Stimulated activated naive CD8-positive, alpha-beta T cell treated with anti-CD3 and anti-CD28 coated beads, Interleukin-15, Interleukin-2, amounts not matched to agents 100 U/mL and 50 U/mL, for 24 hours (primary cell): ENCODE results near the gene PTMA.
"Not testable (repeated sequence)": the region's sequence is repeated elsewhere in the genome, so short reads cannot be mapped to it uniquely, and the experiment has no call there.

ENCODE experiments used
- ATAC-seq: fragments of 150-1000 bp; cut with Tn5 transposase; one replicate; pipeline ENCODE4 v1.10.0; 2021
- DNase-seq: peaks from one replicate; pipeline ENCODE4 v3.0.0; 2021

Gene PTMA, protein sequence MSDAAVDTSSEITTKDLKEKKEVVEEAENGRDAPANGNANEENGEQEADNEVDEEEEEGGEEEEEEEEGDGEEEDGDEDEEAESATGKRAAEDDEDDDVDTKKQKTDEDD

DNA sequence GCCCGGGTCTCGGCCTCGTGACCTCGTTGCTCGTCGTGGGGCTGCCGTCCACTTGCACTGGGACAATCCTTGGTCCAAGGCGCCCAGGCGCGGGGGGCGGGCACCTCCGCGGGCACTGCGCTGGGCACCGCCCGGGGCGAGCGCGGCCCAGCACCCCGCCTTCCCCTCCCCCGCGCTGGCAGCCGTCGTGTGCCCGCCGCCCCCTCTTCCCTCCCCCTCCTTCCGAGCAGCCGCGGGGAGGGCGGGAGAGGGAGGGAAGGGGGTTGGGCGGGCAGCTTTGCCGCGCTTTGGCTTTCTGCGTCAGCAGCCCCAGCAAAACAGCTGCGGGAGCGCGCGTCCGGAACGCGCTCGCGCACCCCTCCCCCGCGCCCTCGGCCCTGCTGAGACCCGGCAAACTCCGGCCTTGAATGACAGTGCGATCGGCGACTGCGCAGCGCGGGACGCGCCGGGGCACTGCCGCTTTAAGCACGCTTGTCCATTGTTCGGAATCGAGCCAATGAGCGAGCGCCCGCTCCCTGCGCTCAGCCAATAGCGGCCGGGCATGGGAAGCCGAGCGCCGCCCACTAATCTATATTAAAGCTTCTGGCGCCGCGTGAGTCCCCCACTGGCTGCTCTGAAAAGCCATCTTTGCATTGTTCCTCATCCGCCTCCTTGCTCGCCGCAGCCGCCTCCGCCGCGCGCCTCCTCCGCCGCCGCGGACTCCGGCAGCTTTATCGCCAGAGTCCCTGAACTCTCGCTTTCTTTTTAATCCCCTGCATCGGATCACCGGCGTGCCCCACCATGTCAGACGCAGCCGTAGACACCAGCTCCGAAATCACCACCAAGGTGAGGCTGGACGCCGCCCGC is at the start of gene PTMA:
Gene PTMA (plus strand): TSS at position 599 of the 846 bp plus-strand sequence. CDS start 182 bp downstream, at position 781.
- ATAC-seq (peak; percentile 79), DNase-seq (peak; percentile 99)

GRCh38 chr2:231660073-231660472 is 48.3 kb upstream of the PTMA start:
- ATAC-seq, result not testable (repeated sequence)

GRCh38 chr2:231660860-231661259 is 47.5 kb upstream of the PTMA start:
- ATAC-seq, result no peak
- DNase-seq, result no peak

More at GRCh38 chr2:231660073-231660472, 48.3 kb upstream of the PTMA start:
- DNase-seq, result not testable (repeated sequence)

DNA sequence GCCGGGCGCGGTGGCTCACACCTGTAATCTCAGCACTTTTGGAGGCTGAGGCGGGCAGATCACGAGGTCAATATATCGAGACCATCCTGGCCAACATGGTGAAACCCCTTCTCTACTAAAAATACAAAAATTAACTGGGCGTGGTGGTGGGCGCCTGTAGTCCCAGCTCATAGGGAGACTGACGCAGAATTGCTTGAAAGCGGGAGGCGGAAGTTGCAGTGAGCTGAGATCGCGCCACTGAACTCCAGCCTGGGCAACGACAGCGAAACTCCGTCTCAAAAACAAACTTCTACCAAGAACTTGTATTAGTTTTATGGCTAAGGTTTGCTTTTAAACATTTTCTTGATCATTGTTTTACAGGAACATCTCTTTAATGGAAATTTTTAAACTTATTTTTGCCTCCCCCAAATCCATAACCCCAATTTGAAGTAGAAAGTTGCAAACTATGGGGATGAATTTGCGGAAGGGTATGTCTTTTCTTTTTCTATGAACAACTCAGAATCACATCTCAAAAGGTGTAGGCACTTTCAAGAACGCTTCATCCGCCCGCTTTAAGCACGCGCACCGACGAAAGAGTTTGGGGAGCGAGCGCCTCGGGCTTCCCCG is 46.8 kb upstream of the PTMA start:
- DNase-seq (no peak), ATAC-seq (no peak)

- DNase-seq (peak; percentile 97), ATAC-seq (peak; percentile 88)
Measured at GRCh38 chr2:231662028-231662810, 46.1 kb upstream of the PTMA start.

GRCh38 chr2:231662811-231663457 is 45.4 kb upstream of the PTMA start:
- ATAC-seq (no peak), DNase-seq (no peak)

DNA sequence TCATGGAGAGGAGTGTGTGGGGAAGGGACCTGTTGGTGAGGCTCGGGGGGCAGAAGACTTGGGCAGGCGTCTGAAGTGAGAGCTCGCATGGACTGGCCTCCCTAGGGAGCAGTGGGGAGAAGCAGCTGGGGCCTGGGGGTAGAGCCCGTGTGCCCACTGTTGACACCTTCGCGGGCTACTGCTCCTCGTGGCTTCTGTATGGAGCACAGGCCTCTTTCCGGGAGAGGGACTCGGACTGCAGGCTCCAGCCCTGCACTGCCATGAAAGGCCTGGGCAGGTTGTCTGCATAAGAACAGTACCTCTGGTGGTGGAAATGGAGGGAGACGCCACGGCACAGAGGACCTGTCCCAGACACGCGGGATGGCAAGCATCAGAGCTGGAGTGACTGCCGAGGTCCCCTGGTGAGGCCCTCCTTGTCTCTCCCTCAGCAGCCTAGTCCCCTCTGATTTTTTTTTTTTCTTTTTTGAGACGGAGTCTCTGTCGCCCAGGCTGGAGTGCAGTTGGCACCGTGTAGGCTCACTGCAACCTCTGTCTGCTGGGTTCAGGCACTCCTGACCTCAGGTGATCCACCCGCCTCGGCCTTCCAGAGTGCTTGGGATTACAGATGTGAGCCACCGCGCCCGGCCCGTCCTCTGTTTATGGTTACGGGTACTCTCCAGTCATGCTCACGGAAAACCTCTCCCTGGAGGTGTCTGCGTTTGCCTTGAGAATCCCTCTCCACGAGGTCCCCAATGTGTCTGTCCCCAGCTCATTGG is 44.7 kb upstream of the PTMA start:
- DNase-seq (no peak), ATAC-seq (no peak)

GRCh38 chr2:231664727-231665126 is 43.6 kb upstream of the PTMA start:
- DNase-seq (no peak), ATAC-seq (no peak)

- no peak for ATAC-seq
- DNase-seq, result no peak
Measured at GRCh38 chr2:231665245-231666170, 42.8 kb upstream of the PTMA start.

DNA sequence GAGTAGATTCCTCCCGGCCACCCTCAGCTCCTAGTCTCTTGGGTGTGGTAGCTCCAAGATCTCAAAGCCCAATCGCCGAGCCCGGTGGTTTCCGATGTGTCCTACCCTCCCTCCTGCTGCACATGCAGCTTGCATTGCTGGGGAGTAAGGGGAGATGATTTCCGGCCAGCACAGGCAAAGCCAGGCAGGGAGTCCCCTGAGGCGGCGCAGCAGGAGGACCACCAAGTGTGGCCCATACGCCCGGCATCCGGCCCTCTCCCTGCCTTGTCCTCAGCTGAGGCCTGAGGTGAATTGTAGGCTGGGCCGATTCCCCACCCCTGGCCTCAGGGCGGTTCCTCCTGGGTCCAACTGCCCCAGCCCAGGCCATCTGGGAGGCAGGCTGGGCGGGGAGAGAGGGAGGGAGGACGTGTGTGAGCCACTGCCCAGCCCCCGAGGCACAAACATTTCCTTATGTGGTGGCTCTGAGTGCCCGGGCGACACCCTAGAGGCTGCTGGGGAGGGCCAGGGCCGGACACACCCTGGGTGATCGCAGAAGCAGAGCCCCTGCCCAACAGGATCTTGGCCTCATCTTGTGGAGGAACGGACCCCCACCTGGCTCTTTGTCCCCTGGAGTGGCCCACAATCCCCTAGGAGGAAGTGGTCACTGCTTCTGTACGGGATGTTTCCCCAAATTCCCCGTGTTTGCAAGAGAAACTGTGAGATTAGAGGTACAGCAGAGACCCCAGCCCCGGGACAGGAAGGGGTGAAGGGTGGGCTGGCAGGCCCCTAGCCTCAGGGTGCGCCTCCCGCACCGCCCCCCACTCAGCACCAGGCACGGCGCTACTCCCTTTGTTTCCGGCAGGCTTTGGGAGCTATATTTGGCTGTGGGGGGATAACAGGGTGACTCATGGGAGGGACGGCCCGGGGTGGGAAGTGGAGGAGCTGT is 41.9 kb upstream of the PTMA start:
- ATAC-seq (no peak), DNase-seq (peak; percentile 36)

DNA sequence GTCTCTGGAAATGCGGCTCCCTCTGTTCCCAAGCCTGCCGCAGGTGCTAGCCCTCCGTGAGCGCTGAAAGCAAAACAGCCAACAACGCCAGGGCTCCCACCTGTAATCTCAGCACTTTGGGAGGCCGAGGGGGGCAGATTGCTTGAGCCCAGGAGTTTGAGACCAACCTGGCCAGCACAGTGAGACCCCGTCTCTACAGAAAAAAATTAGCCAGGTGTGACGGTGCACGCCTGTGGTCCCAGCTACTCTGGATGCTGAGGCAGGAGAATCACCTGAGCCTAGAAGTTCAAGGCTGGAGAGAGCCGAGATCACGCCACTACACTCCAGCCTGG is 41.3 kb upstream of the PTMA start:
- DNase-seq, result no peak

GRCh38 chr2:231667496-231667895 is 40.8 kb upstream of the PTMA start:
- no peak for ATAC-seq
- DNase-seq, result no peak

More for the DNA sequence above, 41.3 kb upstream of the PTMA start:
- no peak for ATAC-seq

DNA sequence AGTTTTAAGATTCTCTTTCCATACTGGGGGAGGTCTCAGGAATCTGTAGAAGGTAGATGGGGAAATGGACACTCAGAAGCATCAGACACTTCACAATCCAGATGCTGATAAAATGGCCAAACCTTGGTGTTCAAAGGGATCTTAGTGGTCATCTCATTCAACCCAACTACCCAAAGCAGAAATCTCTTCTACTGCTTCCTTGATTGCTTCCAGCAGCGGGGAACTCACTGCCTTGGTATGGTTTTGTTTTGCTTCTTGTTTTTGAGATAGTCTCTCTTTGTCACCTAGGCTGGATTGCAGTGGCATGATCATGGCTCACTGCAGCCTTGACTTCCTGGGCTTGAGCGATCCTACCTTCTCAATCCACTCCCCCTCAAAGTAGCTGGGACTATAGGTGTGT is 39.3 kb upstream of the PTMA start:
- ATAC-seq, result no peak
- DNase-seq, result no peak

DNA sequence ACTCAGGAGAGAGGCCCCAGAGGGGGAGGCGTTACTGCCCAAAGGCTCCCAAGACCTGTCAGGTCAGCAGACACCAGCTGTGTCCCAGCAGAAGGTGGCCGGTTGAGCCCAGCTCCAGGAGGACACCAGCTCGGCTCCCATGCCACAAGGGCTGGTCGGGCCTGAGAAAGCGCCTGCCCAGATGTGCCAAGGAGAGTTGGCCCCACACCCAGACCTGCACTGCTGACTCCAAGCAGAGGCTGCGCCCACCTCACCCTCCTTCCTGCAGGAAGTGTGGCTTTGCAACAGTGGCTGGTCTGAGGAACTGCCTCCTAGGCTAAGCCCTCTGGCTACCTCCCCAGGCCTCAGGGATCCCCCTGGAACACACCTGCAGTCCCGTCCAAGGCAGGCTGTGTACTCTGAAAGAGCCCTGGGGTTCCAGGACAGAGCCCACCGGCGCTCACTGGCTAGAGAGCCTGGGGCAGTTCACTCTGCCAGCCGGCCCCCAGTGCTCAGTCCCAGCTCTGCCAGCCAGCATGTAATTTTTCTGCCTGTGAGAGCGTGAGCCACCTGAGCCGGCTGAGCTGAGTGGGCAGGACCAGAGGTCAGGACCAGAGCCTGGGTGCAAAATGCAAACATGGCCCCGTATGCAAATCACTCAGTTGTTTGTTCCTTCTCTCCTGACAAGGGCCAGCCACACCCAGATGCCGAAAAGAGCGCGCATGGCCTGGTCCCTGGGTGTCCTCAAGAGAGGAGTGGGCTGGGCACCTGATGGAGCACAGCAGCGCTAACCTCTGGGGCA is 36.9 kb upstream of the PTMA start:
- no peak for DNase-seq
- ATAC-seq, result no peak

GRCh38 chr2:231672617-231673347 is 35.5 kb upstream of the PTMA start:
- DNase-seq (peak; percentile 55), ATAC-seq (peak; percentile 38)

DNA sequence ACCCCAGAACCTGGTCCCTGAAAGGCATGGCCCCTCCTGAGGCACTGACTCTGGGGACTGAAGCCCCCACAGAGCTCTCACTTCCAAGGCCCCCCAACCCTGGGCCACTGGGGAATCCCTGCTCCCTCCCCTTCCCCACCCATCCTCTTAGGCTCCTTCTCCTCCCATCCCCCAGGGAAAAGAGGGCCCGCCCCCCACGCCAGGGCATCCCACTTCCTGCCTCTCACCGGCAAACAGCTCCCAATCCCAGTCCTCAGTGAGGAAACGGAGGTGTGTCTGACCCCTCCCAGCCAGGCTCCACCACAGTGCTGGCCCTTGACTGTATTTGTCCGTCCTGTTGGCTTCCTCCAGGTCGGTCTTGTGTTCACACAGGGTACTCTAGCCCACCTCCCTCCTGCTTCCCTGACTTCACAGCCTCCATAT is 35.0 kb upstream of the PTMA start:
- no peak for DNase-seq
- ATAC-seq, result no peak

DNA sequence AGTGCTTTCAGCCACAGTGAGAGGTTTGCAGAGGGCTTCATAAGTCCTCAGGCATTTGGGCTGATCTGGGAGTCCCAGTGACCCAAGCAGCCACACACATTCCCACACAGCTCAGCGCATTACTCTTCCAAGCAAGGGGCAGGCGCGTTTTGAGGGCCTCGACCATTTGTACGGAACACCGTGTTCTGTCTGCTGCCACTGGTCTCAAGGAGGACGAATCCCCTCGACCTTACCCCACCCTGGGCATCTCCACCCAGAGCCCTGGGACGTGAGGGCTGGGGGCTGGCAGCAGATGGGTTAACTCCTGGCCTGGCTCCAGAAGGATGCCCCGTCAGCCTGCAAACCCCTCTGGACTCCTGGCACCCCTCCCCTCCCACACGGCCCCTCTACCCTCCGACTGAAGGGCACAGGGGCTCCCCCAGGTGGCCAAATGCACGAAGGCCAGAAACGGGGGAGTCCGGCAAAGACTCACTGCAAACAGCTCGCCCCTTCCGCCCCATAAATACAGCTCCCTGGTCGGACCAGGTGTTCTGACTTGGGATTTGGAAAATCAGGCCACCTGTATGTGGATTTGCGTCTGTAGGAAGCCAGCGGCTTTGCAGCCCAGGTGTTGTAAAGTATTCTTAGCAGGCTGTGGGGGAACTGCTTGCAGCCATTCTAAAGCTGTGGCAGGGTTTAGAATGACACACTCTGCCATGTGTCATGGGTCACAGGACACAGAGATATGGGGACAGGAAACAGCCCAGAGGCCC is 33.6 kb upstream of the PTMA start:
- DNase-seq, result peak; percentile 84
- ATAC-seq, result peak; percentile 69
